Measurements from ENCODE around the gene RTF1. TPM values are rescaled to one million over a fixed set of nuclear protein-coding genes. Genes with fewer than 3 reads are reported as not detected.

Gene RTF1
- polyA plus RNA-seq, 1 of the 3 experiments (the other 2 are of a cell fraction): 27.8 TPM

DNA sequence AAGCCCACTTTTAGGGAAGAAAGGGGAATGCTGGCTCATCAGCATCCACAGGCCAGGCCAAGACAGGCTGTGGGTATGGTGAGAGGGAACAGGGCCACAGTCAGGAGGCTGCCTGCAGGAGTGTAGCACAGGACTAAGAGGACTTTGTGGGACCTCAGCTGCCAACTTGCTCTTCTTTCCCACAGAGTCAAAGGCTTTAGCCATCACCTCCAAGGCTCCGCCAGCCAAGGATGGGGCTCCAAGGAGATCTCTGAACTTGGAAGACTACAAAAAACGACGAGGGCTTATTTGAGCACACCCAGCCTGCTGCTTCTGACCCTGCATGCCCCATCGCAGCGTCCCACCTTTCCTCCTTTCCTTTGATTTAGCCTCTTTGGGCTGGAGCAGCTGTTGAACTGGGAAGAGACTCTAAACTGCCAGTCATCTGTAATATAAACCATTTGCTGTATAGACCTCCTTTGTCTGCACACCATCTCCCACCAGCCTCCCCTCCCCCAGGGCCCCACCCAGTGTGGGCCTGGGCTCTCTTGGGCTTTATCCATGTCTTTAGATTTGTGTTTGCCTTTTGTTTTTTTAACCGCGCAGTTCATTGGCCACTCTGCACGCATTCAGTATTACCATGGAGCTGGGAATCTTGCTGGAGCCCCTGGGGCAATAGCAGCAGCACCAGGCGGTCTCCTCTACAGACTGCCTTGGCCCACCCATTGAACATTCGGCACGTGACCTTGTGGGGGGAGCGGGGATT, 63.7 kb downstream of the RTF1 start:
- 97% methylated on average over 12 of the region's 12 CpGs for whole genome bisulfite sequencing (ENCODE audit: low lambda C conversion rate)
- peaks cover 48 to 63% of the 10 kb centered on the region in 2 experiments for H3K36me3 ChIP-seq (replicated peaks in 1 of 2; ENCODE audit: control insufficient read depth in 1 of 2, insufficient read depth in 2 of 2, low read length in 1 of 2)
- no peak overlapping the region for H3K9ac ChIP-seq
- no peaks in the 10 kb centered on the region for H3K79me2 ChIP-seq (ENCODE audit: insufficient read depth)
- no peaks in the 10 kb centered on the region for H3K9me2 ChIP-seq
- H3K4me2 ChIP-seq: no peak overlapping the region
- DNase-seq: no peak
- ChIA-PET CTCF (interaction anchor here (1.2 to 5.2 kb wide), 2 partner anchors 14 to 68 kb away, joined by 4 to 30 read pairs; no protein-coding TSS in a partner anchor), POLR2A (no interaction called here)
- no peak for TF ChIP-seq TAF1 (IDR thresholded peaks at IDR 0.05; ENCODE audit: borderline replicate concordance, low read depth, low read length)
- no peak for TF ChIP-seq YY1 (IDR thresholded peaks at IDR 0.05; ENCODE audit: low read depth)
- TF ChIP-seq, protein P1, sequence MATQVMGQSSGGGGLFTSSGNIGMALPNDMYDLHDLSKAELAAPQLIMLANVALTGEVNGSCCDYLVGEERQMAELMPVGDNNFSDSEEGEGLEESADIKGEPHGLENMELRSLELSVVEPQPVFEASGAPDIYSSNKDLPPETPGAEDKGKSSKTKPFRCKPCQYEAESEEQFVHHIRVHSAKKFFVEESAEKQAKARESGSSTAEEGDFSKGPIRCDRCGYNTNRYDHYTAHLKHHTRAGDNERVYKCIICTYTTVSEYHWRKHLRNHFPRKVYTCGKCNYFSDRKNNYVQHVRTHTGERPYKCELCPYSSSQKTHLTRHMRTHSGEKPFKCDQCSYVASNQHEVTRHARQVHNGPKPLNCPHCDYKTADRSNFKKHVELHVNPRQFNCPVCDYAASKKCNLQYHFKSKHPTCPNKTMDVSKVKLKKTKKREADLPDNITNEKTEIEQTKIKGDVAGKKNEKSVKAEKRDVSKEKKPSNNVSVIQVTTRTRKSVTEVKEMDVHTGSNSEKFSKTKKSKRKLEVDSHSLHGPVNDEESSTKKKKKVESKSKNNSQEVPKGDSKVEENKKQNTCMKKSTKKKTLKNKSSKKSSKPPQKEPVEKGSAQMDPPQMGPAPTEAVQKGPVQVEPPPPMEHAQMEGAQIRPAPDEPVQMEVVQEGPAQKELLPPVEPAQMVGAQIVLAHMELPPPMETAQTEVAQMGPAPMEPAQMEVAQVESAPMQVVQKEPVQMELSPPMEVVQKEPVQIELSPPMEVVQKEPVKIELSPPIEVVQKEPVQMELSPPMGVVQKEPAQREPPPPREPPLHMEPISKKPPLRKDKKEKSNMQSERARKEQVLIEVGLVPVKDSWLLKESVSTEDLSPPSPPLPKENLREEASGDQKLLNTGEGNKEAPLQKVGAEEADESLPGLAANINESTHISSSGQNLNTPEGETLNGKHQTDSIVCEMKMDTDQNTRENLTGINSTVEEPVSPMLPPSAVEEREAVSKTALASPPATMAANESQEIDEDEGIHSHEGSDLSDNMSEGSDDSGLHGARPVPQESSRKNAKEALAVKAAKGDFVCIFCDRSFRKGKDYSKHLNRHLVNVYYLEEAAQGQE (IDR thresholded peaks at IDR 0.05; ENCODE audit: low read depth, low read length): no peak
- TF ChIP-seq SIN3A (IDR thresholded peaks at IDR 0.05; ENCODE audit: borderline replicate concordance, low read depth, low read length): no peak
- no peak for TF ChIP-seq EP300 (IDR thresholded peaks at IDR 0.05; ENCODE audit: borderline replicate concordance in 1 of 2, low read depth in 1 of 2, low read length in 1 of 2)
- no peak for TF ChIP-seq RCOR1 (IDR thresholded peaks at IDR 0.05; ENCODE audit: low read length)
- no peak for TF ChIP-seq MEF2A (IDR thresholded peaks at IDR 0.05; ENCODE audit: borderline replicate concordance, low read depth)
- TF ChIP-seq MXI1 (IDR thresholded peaks at IDR 0.05; ENCODE audit: low read depth, low read length): no peak
- no peak for TF ChIP-seq RXRA (IDR thresholded peaks at IDR 0.05; ENCODE audit: borderline replicate concordance, low read depth)
- TF ChIP-seq GABPA (IDR thresholded peaks at IDR 0.05; ENCODE audit: low read depth): no peak
- H3K27me3 ChIP-seq (ENCODE audit: insufficient read depth): no peaks in the 10 kb centered on the region
- H3K4me3 ChIP-seq (ENCODE audit: low read depth in 2 of 2, low read length in 1 of 2): no peak overlapping the region
- H2AFZ ChIP-seq (ENCODE audit: low read depth): no peak overlapping the region
- H4K20me1 ChIP-seq (ENCODE audit: insufficient read depth): no peaks in the 10 kb centered on the region
- H3K4me1 ChIP-seq (ENCODE audit: control insufficient read depth in 1 of 2, insufficient read depth in 2 of 2, low read depth in 1 of 2, low read length in 1 of 2): no peaks in the 10 kb centered on the region
- no peaks in the 10 kb centered on the region for H3F3A ChIP-seq (replicated peaks; ENCODE audit: insufficient read depth)
- no peak overlapping the region for H3K27ac ChIP-seq (ENCODE audit: low read depth in 2 of 2, low read length in 1 of 2)
- no peaks in the 10 kb centered on the region for H3K9me3 ChIP-seq

DNA sequence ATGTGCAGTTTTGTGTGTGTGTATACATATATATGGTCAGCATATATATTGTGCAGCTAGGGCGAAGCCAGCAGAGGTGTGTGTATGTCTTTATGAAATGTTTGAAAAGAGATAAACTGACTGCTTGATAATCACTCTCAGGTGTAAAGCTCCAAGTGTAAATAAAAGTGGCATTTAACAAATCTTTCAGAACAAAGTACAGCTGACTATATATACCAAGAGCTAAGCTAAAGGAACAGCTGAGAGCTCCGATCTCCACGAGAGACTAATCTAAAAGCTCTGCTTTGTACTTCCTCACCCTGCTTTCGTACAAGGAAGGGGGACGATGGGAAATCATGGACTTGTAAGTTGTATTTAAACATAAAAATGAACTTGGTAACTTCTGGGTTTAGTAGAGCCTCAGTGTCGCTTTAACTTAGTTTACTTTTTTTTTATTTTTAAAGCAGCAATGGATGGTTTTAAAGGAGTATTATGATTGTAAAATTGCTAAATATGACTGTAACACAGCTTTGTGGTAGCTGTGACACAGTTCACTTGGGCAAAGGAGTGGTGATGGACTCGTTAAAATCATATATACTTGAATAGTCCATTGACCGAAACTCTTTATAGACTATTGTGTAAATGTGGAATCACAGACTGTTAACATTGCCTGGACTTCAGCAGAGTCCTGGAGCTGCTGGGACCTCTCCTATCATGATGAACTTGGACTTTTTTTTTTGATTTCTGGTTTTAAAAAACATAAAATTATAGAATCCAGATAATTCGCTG, 65.4 kb downstream of the RTF1 start:
- no peak overlapping the region for H3K4me2 ChIP-seq
- no peaks in the 10 kb centered on the region for H3K79me2 ChIP-seq (ENCODE audit: insufficient read depth)
- H3K27me3 ChIP-seq (ENCODE audit: insufficient read depth): no peaks in the 10 kb centered on the region
- no peaks in the 10 kb centered on the region for H3K4me1 ChIP-seq (ENCODE audit: control insufficient read depth in 1 of 2, insufficient read depth in 2 of 2, low read depth in 1 of 2, low read length in 1 of 2)
- H3K9ac ChIP-seq: no peak overlapping the region
- H3K9me3 ChIP-seq: no peaks in the 10 kb centered on the region
- H4K20me1 ChIP-seq (ENCODE audit: insufficient read depth): no peaks in the 10 kb centered on the region
- H3K9me2 ChIP-seq: no peaks in the 10 kb centered on the region
- no peak overlapping the region for H3K4me3 ChIP-seq (ENCODE audit: low read depth in 2 of 2, low read length in 1 of 2)
- H2AFZ ChIP-seq (ENCODE audit: low read depth): no peak overlapping the region
- H3K36me3 ChIP-seq (replicated peaks in 1 of 2; ENCODE audit: control insufficient read depth in 1 of 2, insufficient read depth in 2 of 2, low read length in 1 of 2): peaks cover 35 to 46% of the 10 kb centered on the region in 2 experiments
- no peaks in the 10 kb centered on the region for H3F3A ChIP-seq (replicated peaks; ENCODE audit: insufficient read depth)
- DNase-seq: no peak
- CTCF ChIA-PET: interaction anchor here (0.6 to 5.2 kb wide), 3 partner anchors 11 to 366 kb away, joined by 3 to 30 read pairs (median 3); partner anchors contain the start of gene ITPKA
- POLR2A ChIA-PET: interaction anchor here (1.1 to 1.2 kb wide), 2 partner anchors 11 to 25 kb away, joined by 3 to 9 read pairs; no protein-coding TSS in a partner anchor
- H3K27ac ChIP-seq (ENCODE audit: low read depth in 2 of 2, low read length in 1 of 2): no peak overlapping the region
- WGBS (ENCODE audit: low lambda C conversion rate): 94% methylated on average over 9 of the region's 9 CpGs
- TF ChIP-seq, protein P2, sequence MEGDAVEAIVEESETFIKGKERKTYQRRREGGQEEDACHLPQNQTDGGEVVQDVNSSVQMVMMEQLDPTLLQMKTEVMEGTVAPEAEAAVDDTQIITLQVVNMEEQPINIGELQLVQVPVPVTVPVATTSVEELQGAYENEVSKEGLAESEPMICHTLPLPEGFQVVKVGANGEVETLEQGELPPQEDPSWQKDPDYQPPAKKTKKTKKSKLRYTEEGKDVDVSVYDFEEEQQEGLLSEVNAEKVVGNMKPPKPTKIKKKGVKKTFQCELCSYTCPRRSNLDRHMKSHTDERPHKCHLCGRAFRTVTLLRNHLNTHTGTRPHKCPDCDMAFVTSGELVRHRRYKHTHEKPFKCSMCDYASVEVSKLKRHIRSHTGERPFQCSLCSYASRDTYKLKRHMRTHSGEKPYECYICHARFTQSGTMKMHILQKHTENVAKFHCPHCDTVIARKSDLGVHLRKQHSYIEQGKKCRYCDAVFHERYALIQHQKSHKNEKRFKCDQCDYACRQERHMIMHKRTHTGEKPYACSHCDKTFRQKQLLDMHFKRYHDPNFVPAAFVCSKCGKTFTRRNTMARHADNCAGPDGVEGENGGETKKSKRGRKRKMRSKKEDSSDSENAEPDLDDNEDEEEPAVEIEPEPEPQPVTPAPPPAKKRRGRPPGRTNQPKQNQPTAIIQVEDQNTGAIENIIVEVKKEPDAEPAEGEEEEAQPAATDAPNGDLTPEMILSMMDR (IDR thresholded peaks at IDR 0.05): no peak
- TF ChIP-seq FOXJ3 (CRISPR knock-in tag; IDR thresholded peaks at IDR 0.05) (no peak), JUND (IDR thresholded peaks at IDR 0.05) (no peak), FOSL2 (IDR thresholded peaks at IDR 0.05; ENCODE audit: borderline replicate concordance, low read depth) (no peak), TAF1 (IDR thresholded peaks at IDR 0.05; ENCODE audit: borderline replicate concordance, low read depth, low read length) (no peak)
- TF ChIP-seq, protein P3, sequence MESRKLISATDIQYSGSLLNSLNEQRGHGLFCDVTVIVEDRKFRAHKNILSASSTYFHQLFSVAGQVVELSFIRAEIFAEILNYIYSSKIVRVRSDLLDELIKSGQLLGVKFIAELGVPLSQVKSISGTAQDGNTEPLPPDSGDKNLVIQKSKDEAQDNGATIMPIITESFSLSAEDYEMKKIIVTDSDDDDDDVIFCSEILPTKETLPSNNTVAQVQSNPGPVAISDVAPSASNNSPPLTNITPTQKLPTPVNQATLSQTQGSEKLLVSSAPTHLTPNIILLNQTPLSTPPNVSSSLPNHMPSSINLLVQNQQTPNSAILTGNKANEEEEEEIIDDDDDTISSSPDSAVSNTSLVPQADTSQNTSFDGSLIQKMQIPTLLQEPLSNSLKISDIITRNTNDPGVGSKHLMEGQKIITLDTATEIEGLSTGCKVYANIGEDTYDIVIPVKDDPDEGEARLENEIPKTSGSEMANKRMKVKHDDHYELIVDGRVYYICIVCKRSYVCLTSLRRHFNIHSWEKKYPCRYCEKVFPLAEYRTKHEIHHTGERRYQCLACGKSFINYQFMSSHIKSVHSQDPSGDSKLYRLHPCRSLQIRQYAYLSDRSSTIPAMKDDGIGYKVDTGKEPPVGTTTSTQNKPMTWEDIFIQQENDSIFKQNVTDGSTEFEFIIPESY (IDR thresholded peaks at IDR 0.05; ENCODE audit: borderline replicate concordance, low read depth): no peak
- TF ChIP-seq, protein P4, sequence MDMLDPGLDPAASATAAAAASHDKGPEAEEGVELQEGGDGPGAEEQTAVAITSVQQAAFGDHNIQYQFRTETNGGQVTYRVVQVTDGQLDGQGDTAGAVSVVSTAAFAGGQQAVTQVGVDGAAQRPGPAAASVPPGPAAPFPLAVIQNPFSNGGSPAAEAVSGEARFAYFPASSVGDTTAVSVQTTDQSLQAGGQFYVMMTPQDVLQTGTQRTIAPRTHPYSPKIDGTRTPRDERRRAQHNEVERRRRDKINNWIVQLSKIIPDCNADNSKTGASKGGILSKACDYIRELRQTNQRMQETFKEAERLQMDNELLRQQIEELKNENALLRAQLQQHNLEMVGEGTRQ (IDR thresholded peaks at IDR 0.05; ENCODE audit: borderline replicate concordance, low read depth, low read length): no peak
